B cell (primary cell): ENCODE results near the gene LHPP. TPM values are rescaled to one million over a fixed set of nuclear protein-coding genes. Genes with fewer than 3 reads are reported as not detected.

Experiments used
- ATAC-seq: fragments of 200-7000 bp; cut with Tn5 transposase; one replicate; pipeline ENCODE4 v1.10.0; 2021; ENCODE audit warnings: low read depth, mild to moderate bottlenecking, moderate number of reproducible peaks, moderate library complexity
- CTCF ChIA-PET: fragments of 350-600 bp; sonication (Branson Sonifier 250); formaldehyde crosslinking; loops from one replicate; lab custom pipeline; 2021; ENCODE audit warnings: antibody characterized with exemption, inconsistent platforms; lab: Charles Lee
- POLR2A ChIA-PET: fragments of 350-600 bp; sonication (Branson Sonifier 250); formaldehyde crosslinking; loops from one replicate; lab custom pipeline; 2021; ENCODE audit warnings: antibody characterized with exemption; lab: Charles Lee
- DNase-seq: peaks from one replicate; pipeline ENCODE4 v3.0.0; 2013
- H2AFZ ChIP-seq: 2 replicates; pipeline ENCODE4 v1.6.1; 2012; ENCODE audit warnings: mild to moderate bottlenecking, low read depth, low read length; ENCODE audit not compliant: insufficient read depth, poor library complexity, severe bottlenecking
- H3K27ac ChIP-seq, 2 donors: 1 replicate in 1 of 2; 2 replicates in 1 of 2; pipeline ENCODE4 v1.5.1; 2012 to 2013; ENCODE audit warnings: low read length in 2 of 2, mild to moderate bottlenecking in 2 of 2, moderate library complexity in 1 of 2
- H3K27me3 ChIP-seq, 4 experiments: fragments of 200-600 bp in 1 of 4; sonication (generic) in 1 of 4; replicated peaks in 1 of 4; 1 replicate in 2 of 4; 2 replicates in 2 of 4; pipeline versions ENCODE4 v1.6.1 to v1.7.0; 2013 to 2016; ENCODE audit warnings: low read length in 3 of 4, mild to moderate bottlenecking in 2 of 4, mixed read lengths in 1 of 4, moderate library complexity in 1 of 4; ENCODE audit not compliant: insufficient read depth in 4 of 4, control insufficient read depth in 3 of 4; ENCODE audit errors: control extremely low read depth in 1 of 4
- H3K36me3 ChIP-seq, 2 experiments: replicated peaks in 1 of 2; 1 replicate in 1 of 2; 2 replicates in 1 of 2; pipeline versions ENCODE4 v1.6.1 to v1.7.1; 2013; ENCODE audit warnings: low read length in 1 of 2; ENCODE audit not compliant: insufficient read depth in 2 of 2, control insufficient read depth in 1 of 2; ENCODE audit errors: control extremely low read depth in 1 of 2, extremely low read depth in 1 of 2
- H3K4me1 ChIP-seq, 2 donors: fragments of 200-600 bp in 1 of 2; sonication (generic) in 1 of 2; 1 replicate in 1 of 2; 2 replicates in 1 of 2; pipeline versions ENCODE4 v1.5.1 to v1.6.1; 2013 to 2017; ENCODE audit warnings: low read length in 2 of 2; ENCODE audit not compliant: control insufficient read depth in 2 of 2, insufficient read depth in 2 of 2
- H3K4me2 ChIP-seq: replicated peaks from 2 replicates; pipeline ENCODE3; 2012; ENCODE audit warnings: mild to moderate bottlenecking, low read depth, low read length; ENCODE audit not compliant: poor library complexity, severe bottlenecking
- H3K4me3 ChIP-seq, 5 experiments: fragments of 200-600 bp in 1 of 5; sonication (generic) in 1 of 5; 1 replicate in 3 of 5; 2 replicates in 2 of 5; pipeline versions ENCODE4 v1.5.1 to v1.7.0; 2011 to 2016; ENCODE audit warnings: low read length in 4 of 5, mild to moderate bottlenecking in 4 of 5, low read depth in 2 of 5, control low read depth in 1 of 5, moderate library complexity in 1 of 5; ENCODE audit not compliant: insufficient read depth in 1 of 5; ENCODE audit errors: control extremely low read depth in 1 of 5, extremely low read depth in 1 of 5
- H3K79me2 ChIP-seq: fragments of 200-600 bp; sonication (generic); one replicate; pipeline ENCODE4 v1.6.0; 2016; ENCODE audit warnings: low read length; ENCODE audit not compliant: control insufficient read depth, insufficient read depth
- H3K9ac ChIP-seq: fragments of 200-600 bp; sonication (generic); 2 replicates; pipeline ENCODE4 v1.6.1; 2017; ENCODE audit warnings: mild to moderate bottlenecking, low read length, moderate library complexity
- H3K9me3 ChIP-seq, 3 donors: one replicate each; pipeline versions ENCODE4 v1.6.1 to v1.7.1; 2013; ENCODE audit warnings: low read length in 2 of 3; ENCODE audit not compliant: control insufficient read depth in 2 of 3, insufficient read depth in 1 of 3; ENCODE audit errors: control extremely low read depth in 1 of 3
- H4K20me1 ChIP-seq: 2 replicates; pipeline ENCODE4 v1.6.0; 2012; ENCODE audit warnings: mild to moderate bottlenecking, low read length; ENCODE audit not compliant: insufficient read depth, control insufficient read depth, poor library complexity, severe bottlenecking
- H3K27ac Mint-ChIP-seq: one replicate; pipeline ENCODE4 v1.8.0; 2021; ENCODE audit warnings: mixed read lengths
- H3K27me3 Mint-ChIP-seq: one replicate; pipeline ENCODE4 v1.8.0; 2021; ENCODE audit warnings: mixed read lengths
- H3K4me1 Mint-ChIP-seq: one replicate; pipeline ENCODE4 v1.8.0; 2021; ENCODE audit warnings: mixed read lengths
- H3K4me3 Mint-ChIP-seq: one replicate; pipeline ENCODE4 v1.8.0; 2021; ENCODE audit warnings: mixed read lengths
- H3K9me3 Mint-ChIP-seq: one replicate; pipeline ENCODE4 v1.8.0; 2022; ENCODE audit warnings: mixed read lengths; ENCODE audit not compliant: insufficient read depth
- EZH2 ChIP-seq: IDR thresholded peaks from 2 replicates; pipeline ENCODE4 v1.6.1; 2012; ENCODE audit warnings: borderline replicate concordance, low read depth, mild to moderate bottlenecking, moderate library complexity, low read length; ENCODE audit not compliant: insufficient read depth, poor library complexity, severe bottlenecking
- WGBS: methylation state at CpG from one replicate; pipeline ENCODE4 v1.1.5; 2013; ENCODE audit warnings: missing lambda C conversion rate; ENCODE audit not compliant: insufficient coverage; 5-methylcytosine and 5-hydroxymethylcytosine counted together
- intact Hi-C: fragments of 100-400 bp; cut with micrococcal nuclease; formaldehyde crosslinking; loops from one replicate; pipeline ENCODE4 v1.10.0; 2022
- polyA plus RNA-seq: library from polyadenylated mRNA; depleted of rRNA; stranded (reverse); fragments of >200 nt; gene quantifications from 2 replicates; pipeline ENCODE4 v1.2.3, GENCODE V29; 2012
- total RNA-seq, 2 donors: library from RNA; stranded (reverse); fragments of 120-200 nt in 1 of 2; gene quantifications; 1 replicate in 1 of 2; 2 replicates in 1 of 2; pipeline versions ENCODE4 v1.2.3 to v1.2.4, GENCODE V29; 2013 to 2022
- TF ChIP-seq, protein P1 (sequence below): fragments of 200-600 bp; IDR thresholded peaks from one replicate; pipeline ENCODE4 v1.8.0; 2022; ENCODE audit warnings: antibody characterized with exemption, mild to moderate bottlenecking

The LHPP gene
- total and polyA plus RNA-seq, 2 donors (not counting 1 experiment from before 2014, with no cell fraction given) = 60.2 to 83.5 TPM

DNA sequence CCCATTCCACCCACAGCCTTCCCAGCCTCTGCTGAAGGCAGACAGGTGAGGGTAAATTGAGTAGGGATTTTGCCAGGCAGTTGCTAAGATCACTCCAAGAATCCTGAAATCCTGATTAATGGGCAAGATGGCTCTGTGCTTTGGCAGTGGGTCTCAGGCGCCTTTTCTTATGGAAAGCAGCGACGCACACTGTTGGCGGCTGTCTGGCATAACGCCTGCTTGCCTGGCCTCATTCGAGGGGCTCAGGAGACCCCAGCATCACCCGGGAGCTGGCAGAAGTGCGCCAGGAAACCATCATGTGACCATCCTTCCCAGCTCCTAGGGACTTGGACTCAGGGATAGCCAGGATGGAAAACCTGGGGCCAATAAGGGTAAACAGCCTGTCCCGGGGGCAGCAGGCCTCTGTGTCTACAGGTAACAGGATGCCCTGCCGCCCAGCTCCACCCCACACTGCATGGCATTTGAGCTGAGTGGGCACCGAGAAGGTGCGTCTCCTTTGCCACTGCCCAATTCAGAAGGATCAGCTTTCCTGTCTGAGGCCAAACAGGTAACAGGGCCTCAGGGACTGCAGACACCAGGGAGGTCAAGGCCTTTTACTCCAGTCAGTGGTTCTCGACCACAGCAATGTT, 184.0 kb downstream of the LHPP start:
- Histone ChIP-seq H3K79me2 (peaks cover 100% of the 10 kb centered on the region), H3K27me3 (no peaks in the 10 kb centered on the region), H4K20me1 (peaks cover 34% of the 10 kb centered on the region), H3K4me1 (peaks cover 99 to 100% of the 10 kb centered on the region in 2 donors), H2AFZ (no peak overlapping the region), H3K9ac (peak overlapping the region; percentile 12), H3K9me3 (peaks cover 0 to 4% (median 0%) of the 10 kb centered on the region in 3 donors), H3K27ac (peak overlapping the region; percentile 58 to 92), H3K4me2 (peak overlapping the region; percentile 73), H3K4me3 (peak overlapping the region in 1 of 5 experiments; percentile 4), H3K36me3 (peaks cover 0 to 67% of the 10 kb centered on the region in 2 experiments)
- no peak for TF ChIP-seq EZH2
- TF ChIP-seq, protein P1, sequence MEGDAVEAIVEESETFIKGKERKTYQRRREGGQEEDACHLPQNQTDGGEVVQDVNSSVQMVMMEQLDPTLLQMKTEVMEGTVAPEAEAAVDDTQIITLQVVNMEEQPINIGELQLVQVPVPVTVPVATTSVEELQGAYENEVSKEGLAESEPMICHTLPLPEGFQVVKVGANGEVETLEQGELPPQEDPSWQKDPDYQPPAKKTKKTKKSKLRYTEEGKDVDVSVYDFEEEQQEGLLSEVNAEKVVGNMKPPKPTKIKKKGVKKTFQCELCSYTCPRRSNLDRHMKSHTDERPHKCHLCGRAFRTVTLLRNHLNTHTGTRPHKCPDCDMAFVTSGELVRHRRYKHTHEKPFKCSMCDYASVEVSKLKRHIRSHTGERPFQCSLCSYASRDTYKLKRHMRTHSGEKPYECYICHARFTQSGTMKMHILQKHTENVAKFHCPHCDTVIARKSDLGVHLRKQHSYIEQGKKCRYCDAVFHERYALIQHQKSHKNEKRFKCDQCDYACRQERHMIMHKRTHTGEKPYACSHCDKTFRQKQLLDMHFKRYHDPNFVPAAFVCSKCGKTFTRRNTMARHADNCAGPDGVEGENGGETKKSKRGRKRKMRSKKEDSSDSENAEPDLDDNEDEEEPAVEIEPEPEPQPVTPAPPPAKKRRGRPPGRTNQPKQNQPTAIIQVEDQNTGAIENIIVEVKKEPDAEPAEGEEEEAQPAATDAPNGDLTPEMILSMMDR = no peak
- Mint-ChIP-seq H3K4me1 (peaks cover 99% of the 10 kb centered on the region), H3K27me3 (no peaks in the 10 kb centered on the region), H3K27ac (peak overlapping the region; percentile 97), H3K9me3 (no peaks in the 10 kb centered on the region), H3K4me3 (peak overlapping the region; percentile 73)
- DNase-seq = no peak
- intact Hi-C loops = loop anchor here (5.0 kb wide), 1 partner anchor 52 kb away; no protein-coding TSS in a partner anchor
- ATAC-seq = no peak
- ChIA-PET POLR2A (interaction anchor here (0.8 to 1.2 kb wide), 2 partner anchors 35 to 73 kb away, joined by 3 read pairs; no protein-coding TSS in a partner anchor), CTCF (interaction anchor here (1.0 to 8.5 kb wide), 8 partner anchors 9 to 116 kb away, joined by 3 to 59 read pairs (median 6); no protein-coding TSS in a partner anchor)
- WGBS = 96% methylated on average over 13 of the region's 13 CpGs
